Esophagus muscularis mucosa (tissue), 4 donors: ENCODE measurements around the gene PSMD11. TPM values are rescaled to one million over a fixed set of nuclear protein-coding genes. Genes with fewer than 3 reads are reported as not detected.

Source experiments
- DNase-seq: peaks from one replicate; pipeline ENCODE4 v3.0.0-alpha.2; 2017; ENCODE audit errors: extremely low spot score
- H3K27ac ChIP-seq, 4 donors: fragments of 200-600 bp; sonication (generic); replicated peaks in 1 of 4; 1 replicate in 3 of 4; 2 replicates in 1 of 4; pipeline ENCODE4 v1.5.1; 2016 to 2019; ENCODE audit warnings: mild to moderate bottlenecking in 1 of 4
- H3K27me3 ChIP-seq, 4 donors: fragments of 200-600 bp; sonication (generic); one replicate each; pipeline versions ENCODE4 v1.5.1 to v1.6.0; 2016 to 2019
- H3K36me3 ChIP-seq, 4 donors: fragments of 200-600 bp; sonication (generic); one replicate each; pipeline ENCODE4 v1.5.1; 2016 to 2019
- H3K4me1 ChIP-seq, 4 donors: fragments of 200-600 bp; sonication (generic); one replicate each; pipeline ENCODE4 v1.5.1; 2016 to 2019
- H3K4me3 ChIP-seq, 4 donors: fragments of 200-600 bp; sonication (generic); 1 replicate in 2 of 4; 2 replicates in 2 of 4; pipeline ENCODE4 v1.5.1; 2016 to 2019; ENCODE audit warnings: mild to moderate bottlenecking in 4 of 4, moderate library complexity in 1 of 4
- H3K9me3 ChIP-seq, 4 donors: fragments of 200-600 bp; sonication (generic); 1 replicate in 3 of 4; 2 replicates in 1 of 4; pipeline ENCODE4 v1.5.1; 2016 to 2019
- CTCF ChIP-seq, 3 experiments: fragments of 200-600 bp in 2 of 3; fragments of 450-650 bp in 1 of 3; sonication (generic) in 2 of 3; IDR thresholded peaks; one replicate each; pipeline ENCODE4 v1.5.1; 2017 to 2019; ENCODE audit warnings: antibody characterized with exemption in 3 of 3, mild to moderate bottlenecking in 2 of 3, moderate library complexity in 1 of 3
- EP300 ChIP-seq: sonication (generic); formaldehyde crosslinking; IDR thresholded peaks from one replicate; pipeline ENCODE4 v1.6.1; 2017; ENCODE audit warnings: antibody characterized with exemption
- POLR2A ChIP-seq: fragments of 450-650 bp; IDR thresholded peaks from one replicate; pipeline ENCODE4 v1.6.1; 2017; ENCODE audit warnings: antibody characterized with exemption, moderate library complexity, mild to moderate bottlenecking, low read depth
- POLR2AphosphoS5 ChIP-seq, 2 donors: sonication (generic); formaldehyde crosslinking; IDR thresholded peaks; one replicate each; pipeline ENCODE4 v1.6.1; 2017; ENCODE audit warnings: antibody characterized with exemption in 2 of 2
- WGBS: methylation state at CpG from one replicate; pipeline ENCODE4 v1.1.5; 2018; 5-methylcytosine and 5-hydroxymethylcytosine counted together
- intact Hi-C: fragments of 100-400 bp; cut with DNase I; formaldehyde crosslinking; loops from one replicate; pipeline ENCODE4 v1.15.1; 2023
- total RNA-seq, 4 donors: library from RNA; depleted of rRNA; stranded (reverse); fragments of >200 nt; gene quantifications; one replicate each; pipeline versions ENCODE4 v1.1.0 to v1.2.1, GENCODE V29; 2016

Gene PSMD11
- total RNA-seq, 4 donors from 2014 or later: 39.9 to 70.2 (median 64.7) TPM

GRCh38 chr17:32495359-32496231 is 51.3 kb downstream of the PSMD11 start:
- Histone ChIP-seq H3K4me1 (peaks cover 13 to 14% (median 13%) of the 10 kb centered on the region in 4 donors), H3K27me3 (no peaks in the 10 kb centered on the region), H3K27ac (no peak overlapping the region), H3K4me3 (no peak overlapping the region), H3K36me3 (no peaks in the 10 kb centered on the region), H3K9me3 (no peaks in the 10 kb centered on the region)
- intact Hi-C loops: no loop called here
- TF ChIP-seq POLR2A (no peak), CTCF (IDR thresholded peaks at IDR 0.05) (no peak), EP300 (no peak), POLR2AphosphoS5 (IDR thresholded peaks at IDR 0.05) (no peak)
- no peak for DNase-seq
- WGBS: 27% methylated on average over 10 of the region's 45 CpGs

- Histone ChIP-seq H3K9me3 (no peaks in the 10 kb centered on the region), H3K4me3 (no peak overlapping the region), H3K4me1 (peaks cover 13 to 14% (median 13%) of the 10 kb centered on the region in 4 donors), H3K27ac (no peak overlapping the region), H3K27me3 (no peaks in the 10 kb centered on the region), H3K36me3 (no peaks in the 10 kb centered on the region)
- no peak for DNase-seq
- no peak for TF ChIP-seq POLR2A
- 78% methylated on average over 6 of the region's 16 CpGs for WGBS
- intact Hi-C loops: no loop called here
These were observed 52.2 kb downstream of the PSMD11 start for GRCh38 chr17:32496395-32497073.

GRCh38 chr17:32497431-32498205 is 53.3 kb downstream of the PSMD11 start:
- Histone ChIP-seq H3K9me3 (no peaks in the 10 kb centered on the region), H3K4me3 (no peak overlapping the region), H3K27ac (no peak overlapping the region), H3K27me3 (no peaks in the 10 kb centered on the region), H3K4me1 (peaks cover 13 to 14% (median 13%) of the 10 kb centered on the region in 4 donors), H3K36me3 (no peaks in the 10 kb centered on the region)
- DNase-seq: no peak
- no peak for TF ChIP-seq POLR2AphosphoS5 (IDR thresholded peaks at IDR 0.05)
- TF ChIP-seq EP300: no peak
- TF ChIP-seq CTCF (IDR thresholded peaks at IDR 0.05): no peak
- no peak for TF ChIP-seq POLR2A
- WGBS: 84% methylated on average over 14 of the region's 18 CpGs
- intact Hi-C loops: no loop called here

- TF ChIP-seq POLR2AphosphoS5 (IDR thresholded peaks at IDR 0.05): no peak
- Histone ChIP-seq H3K4me3 (no peak overlapping the region), H3K27ac (no peak overlapping the region), H3K36me3 (no peaks in the 10 kb centered on the region), H3K4me1 (peaks cover 13 to 19% (median 13%) of the 10 kb centered on the region in 4 donors), H3K27me3 (no peaks in the 10 kb centered on the region), H3K9me3 (no peaks in the 10 kb centered on the region)
- WGBS: 78% methylated on average over 9 of the region's 9 CpGs
- DNase-seq: no peak
- intact Hi-C loops: no loop called here
These were observed 54.1 kb downstream of the PSMD11 start for GRCh38 chr17:32498391-32498790.

GRCh38 chr17:32502013-32502412 is 57.7 kb downstream of the PSMD11 start:
- intact Hi-C loops: no loop called here
- Histone ChIP-seq H3K36me3 (peaks cover 0 to 4% (median 0%) of the 10 kb centered on the region in 4 donors), H3K4me3 (no peak overlapping the region), H3K27me3 (no peaks in the 10 kb centered on the region), H3K4me1 (peaks cover 0 to 16% (median 3%) of the 10 kb centered on the region in 4 donors), H3K27ac (no peak overlapping the region), H3K9me3 (no peaks in the 10 kb centered on the region)
- 94% methylated on average over 3 of the region's 3 CpGs for WGBS
- DNase-seq: no peak
- TF ChIP-seq POLR2A (no peak), POLR2AphosphoS5 (IDR thresholded peaks at IDR 0.05) (no peak), EP300 (no peak)
